Heart left ventricle (tissue), 16 donors: ENCODE measurements around the gene SSB. TPM values are rescaled to one million over a fixed set of nuclear protein-coding genes. Genes with fewer than 3 reads are reported as not detected.
A peak's percentile ranks its signal among the peaks of the same experiment; 100 is the strongest.

Experiments
- ATAC-seq, 4 donors: fragments of 200-7000 bp; cut with Tn5 transposase; one replicate each; pipeline ENCODE4 v1.9.1; 2020 to 2022; ENCODE audit warnings: moderate library complexity in 4 of 4, mild to moderate bottlenecking in 3 of 4, moderate number of reproducible peaks in 1 of 4
- DNase-seq, 5 donors: peaks; one replicate each; pipeline ENCODE4 v3.0.0-alpha.2; 2020
- H3K27ac ChIP-seq, 12 donors: fragments of 200-600 bp; sonication (generic) in 4 of 12; one replicate each; pipeline versions ENCODE4 v1.5.0 to v1.8.0; 2016 to 2022; ENCODE audit warnings: mild to moderate bottlenecking in 2 of 12
- H3K27me3 ChIP-seq, 9 donors: fragments of 200-600 bp; sonication (generic) in 2 of 9; one replicate each; pipeline versions ENCODE4 v1.5.1 to v1.8.0; 2016 to 2022; ENCODE audit warnings: mild to moderate bottlenecking in 3 of 9
- H3K36me3 ChIP-seq, 9 donors: fragments of 200-600 bp; sonication (generic) in 2 of 9; one replicate each; pipeline versions ENCODE4 v1.5.0 to v1.8.0; 2018 to 2022; ENCODE audit warnings: mild to moderate bottlenecking in 2 of 9
- H3K4me1 ChIP-seq, 12 donors: fragments of 200-600 bp; sonication (generic) in 4 of 12; one replicate each; pipeline versions ENCODE4 v1.5.0 to v1.8.0; 2016 to 2022; ENCODE audit warnings: mild to moderate bottlenecking in 3 of 12
- H3K4me3 ChIP-seq, 12 donors: fragments of 200-600 bp; sonication (generic) in 4 of 12; one replicate each; pipeline versions ENCODE4 v1.5.0 to v1.8.0; 2017 to 2022; ENCODE audit warnings: mild to moderate bottlenecking in 9 of 12, moderate library complexity in 4 of 12
- H3K9me3 ChIP-seq, 12 donors: fragments of 200-600 bp; sonication (generic) in 4 of 12; one replicate each; pipeline versions ENCODE4 v1.5.0 to v1.8.0; 2016 to 2022; ENCODE audit warnings: mild to moderate bottlenecking in 1 of 12
- POLR2A ChIP-seq, 2 donors: fragments of 450-650 bp; IDR thresholded peaks; one replicate each; pipeline ENCODE4 v1.6.1; 2017; ENCODE audit warnings: antibody characterized with exemption in 2 of 2, mild to moderate bottlenecking in 2 of 2, moderate library complexity in 2 of 2
- WGBS, 4 donors: extraction: QIAGEN DNeasy Blood & Tissue Kit in 2 of 4; methylation state at CpG; one replicate each; pipeline versions ENCODE4 v1.1.5 to v1.1.7; 2013 to 2018; 5-methylcytosine and 5-hydroxymethylcytosine counted together
- intact Hi-C, 10 donors: fragments of 100-400 bp; cut with DNase I; formaldehyde crosslinking; loops; one replicate each; pipeline versions ENCODE4 v1.11.1 to v1.14.2; 2022
- polyA plus RNA-seq, 2 donors: library from polyadenylated mRNA; stranded (reverse); fragments of 200-250 nt; gene quantifications; one replicate each; pipeline ENCODE4 v1.2.3, GENCODE V29; 2013
- total RNA-seq, 9 donors: library from RNA; depleted of rRNA in 2 of 9; stranded (reverse); fragments of >200 nt in 2 of 9; fragmentation: NEBNext Ultra II Directional in 3 of 9; extraction: Animal tissue kit (Norgen Biotek cat#: 25700) in 3 of 9; gene quantifications; one replicate each; pipeline versions ENCODE4 v1.1.0 to v1.2.4, GENCODE V29; 2016 to 2023
- TF ChIP-seq, protein P1 (sequence below), 12 donors: fragments of 200-600 bp; sonication (generic) in 4 of 12; IDR thresholded peaks; one replicate each; pipeline versions ENCODE4 v1.5.0 to v1.8.0; 2018 to 2022; ENCODE audit warnings: antibody characterized with exemption in 12 of 12, mild to moderate bottlenecking in 5 of 12
- donor health status: ischemic (EF 13 %, LVEDD 7.1; RV severe dilation, severe dysfunction).
- donor health status: healthy with polysubstance abuse.
- donor health status: DM: no; HTN: yes; CAD: no.
- donor health status: DM: no; HTN: no; CAD: no.
- donor health status: ischemic (EF 25% LVEDD 6.9; RV normal size, moderate dysfunction).
- donor health status: ischemic (EF 25% LVEDD 5.7; RV mildly dilated, moderate dysfunction).
- donor health status: healthy.
- donor health status: DM: yes; HTN: yes; CAD: no.
- donor health status: ischemic (EF 35%, LVEDD 5.7; RV mildly dilated, moderate dysfunction).
- donor health status: nonischemic (EF 11% LVEDD 7.7; RV severe dilation, severe dysfunction).
- donor health status: DM: yes; HTN: yes; CAD: no.
- donor health status: PGD.
- donor health status: ischemic (EF 29% LVEDD 5.4; RV normal size, mild dysfunction).
- donor health status: nonischemic (EF 23%, LVEDD 6.1; RV moderate dilation, normal function).

SSB gene
- total and polyA plus RNA-seq, 11 donors, result 37.4 to 94.0 (median 53.9) TPM

- TF ChIP-seq, protein P1, sequence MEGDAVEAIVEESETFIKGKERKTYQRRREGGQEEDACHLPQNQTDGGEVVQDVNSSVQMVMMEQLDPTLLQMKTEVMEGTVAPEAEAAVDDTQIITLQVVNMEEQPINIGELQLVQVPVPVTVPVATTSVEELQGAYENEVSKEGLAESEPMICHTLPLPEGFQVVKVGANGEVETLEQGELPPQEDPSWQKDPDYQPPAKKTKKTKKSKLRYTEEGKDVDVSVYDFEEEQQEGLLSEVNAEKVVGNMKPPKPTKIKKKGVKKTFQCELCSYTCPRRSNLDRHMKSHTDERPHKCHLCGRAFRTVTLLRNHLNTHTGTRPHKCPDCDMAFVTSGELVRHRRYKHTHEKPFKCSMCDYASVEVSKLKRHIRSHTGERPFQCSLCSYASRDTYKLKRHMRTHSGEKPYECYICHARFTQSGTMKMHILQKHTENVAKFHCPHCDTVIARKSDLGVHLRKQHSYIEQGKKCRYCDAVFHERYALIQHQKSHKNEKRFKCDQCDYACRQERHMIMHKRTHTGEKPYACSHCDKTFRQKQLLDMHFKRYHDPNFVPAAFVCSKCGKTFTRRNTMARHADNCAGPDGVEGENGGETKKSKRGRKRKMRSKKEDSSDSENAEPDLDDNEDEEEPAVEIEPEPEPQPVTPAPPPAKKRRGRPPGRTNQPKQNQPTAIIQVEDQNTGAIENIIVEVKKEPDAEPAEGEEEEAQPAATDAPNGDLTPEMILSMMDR (IDR thresholded peaks at IDR 0.05), result no peak
- no peak for TF ChIP-seq POLR2A (IDR thresholded peaks at IDR 0.05)
- peaks cover 0 to 8% (median 6%) of the 10 kb centered on the region in 9 donors for H3K36me3 ChIP-seq
- peaks cover 0 to 19% (median 7%) of the 10 kb centered on the region in 12 donors for H3K4me1 ChIP-seq
- intact Hi-C loops, result loop anchor here in 3 of 10 donors (10.0 kb wide), 3 partner anchors 102 to 272 kb away; partner anchors contain the start of genes CFAP210 (in 1 of the 3), PHOSPHO2 (in 1 of the 3) and PPIG (in 1 of the 3)
- no peak for DNase-seq
- no peak for ATAC-seq
- no peaks in the 10 kb centered on the region for H3K27me3 ChIP-seq
- WGBS, 4 donors, result 77 to 83% (median 81%) methylated on average over 6 of the region's 6 CpGs
- no peaks in the 10 kb centered on the region for H3K9me3 ChIP-seq
- no peak overlapping the region for H3K4me3 ChIP-seq
- H3K27ac ChIP-seq, result no peak overlapping the region
Measured at GRCh38 chr2:169796441-169796840, 2.2 kb upstream of the SSB start.

DNA sequence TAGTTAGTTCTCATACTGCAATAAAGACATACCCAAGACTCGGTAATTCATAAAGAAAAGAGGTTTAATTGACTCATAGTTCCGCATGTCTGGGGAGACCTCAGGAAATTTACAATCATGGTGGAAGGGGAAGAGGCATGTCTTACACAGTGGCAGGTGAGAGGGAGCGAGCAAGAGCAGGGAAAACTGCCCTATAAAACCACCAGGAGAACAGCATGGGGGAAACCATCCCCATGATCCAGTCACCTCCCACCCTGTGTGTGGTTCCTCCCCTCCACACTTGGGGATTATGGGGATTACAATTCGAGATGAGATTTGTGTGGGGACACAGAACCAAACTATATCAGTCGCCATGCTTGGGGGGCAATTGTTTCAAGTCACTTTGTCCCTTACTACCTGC is 1.1 kb upstream of the SSB start:
- Histone ChIP-seq H3K36me3 (peaks cover 0 to 20% (median 17%) of the 10 kb centered on the region in 9 donors), H3K9me3 (no peaks in the 10 kb centered on the region), H3K4me3 (no peak overlapping the region), H3K27me3 (no peaks in the 10 kb centered on the region), H3K4me1 (peaks cover 0 to 28% (median 7%) of the 10 kb centered on the region in 12 donors), H3K27ac (no peak overlapping the region)
- no peak for DNase-seq
- TF ChIP-seq, protein P1 (IDR thresholded peaks at IDR 0.05), result no peak
- TF ChIP-seq POLR2A (IDR thresholded peaks at IDR 0.05), result no peak
- intact Hi-C loops, result loop anchor here in 3 of 10 donors (10.0 kb wide), 3 partner anchors 103 to 273 kb away; partner anchors contain the start of genes CFAP210 (in 1 of the 3), PHOSPHO2 (in 1 of the 3) and PPIG (in 1 of the 3)
- no peak for ATAC-seq
- WGBS, 4 donors, result 82 to 89% (median 89%) methylated on average over 5 of the region's 5 CpGs

DNA sequence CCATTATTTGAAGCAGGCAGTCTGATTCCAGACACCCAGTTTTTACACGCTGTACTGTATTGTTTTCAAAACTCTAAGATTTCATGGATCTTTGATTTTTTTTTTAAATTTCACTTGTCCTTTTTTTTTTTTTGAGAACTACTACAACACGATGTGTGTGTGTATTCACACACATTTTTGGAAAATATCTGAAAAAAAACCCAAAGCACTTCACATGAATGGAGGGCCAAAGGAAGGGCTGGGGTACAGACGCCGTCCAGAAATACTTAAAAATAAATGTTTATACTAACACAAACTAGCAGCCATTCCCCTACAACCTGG is 314 bp upstream of the SSB start:
- Histone ChIP-seq H3K27ac (peak overlapping the region; percentile 20 to 91 (median 79)), H3K36me3 (peaks cover 0 to 27% (median 23%) of the 10 kb centered on the region in 9 donors), H3K9me3 (no peaks in the 10 kb centered on the region), H3K4me3 (peak overlapping the region; percentile 65 to 98 (median 84)), H3K4me1 (peaks cover 0 to 31% (median 7%) of the 10 kb centered on the region in 12 donors), H3K27me3 (no peaks in the 10 kb centered on the region)
- ATAC-seq (no peak), DNase-seq (no peak)
- intact Hi-C loops, result loop anchor here in 3 of 10 donors (10.0 kb wide), 3 partner anchors 104 to 274 kb away; partner anchors contain the start of genes CFAP210 (in 1 of the 3), PHOSPHO2 (in 1 of the 3) and PPIG (in 1 of the 3)
- TF ChIP-seq, protein P1 (IDR thresholded peaks at IDR 0.05), result no peak
- no peak for TF ChIP-seq POLR2A (IDR thresholded peaks at IDR 0.05)
- WGBS, 4 donors, result 10 to 20% (median 14%) methylated on average over 4 of the region's 4 CpGs

GRCh38 chr2:169803480-169803879 is 4.8 kb downstream of the SSB start:
- H3K36me3 ChIP-seq, result peaks cover 0 to 73% (median 63%) of the 10 kb centered on the region in 9 donors
- H3K4me1 ChIP-seq, result peaks cover 0 to 26% (median 7%) of the 10 kb centered on the region in 12 donors
- WGBS, 4 donors, result 91 to 96% (median 94%) methylated on average over 8 to 9 of the region's 9 CpGs
- TF ChIP-seq, protein P1 (IDR thresholded peaks at IDR 0.05), result no peak
- no peak for TF ChIP-seq POLR2A (IDR thresholded peaks at IDR 0.05)
- no peak overlapping the region for H3K27ac ChIP-seq
- no peaks in the 10 kb centered on the region for H3K9me3 ChIP-seq
- intact Hi-C loops, result no loop called here
- ATAC-seq, result no peak
- H3K27me3 ChIP-seq, result no peaks in the 10 kb centered on the region
- no peak for DNase-seq
- no peak overlapping the region for H3K4me3 ChIP-seq
